ENCODE data around the gene DMD. TPM values are rescaled to one million over a fixed set of nuclear protein-coding genes. Genes with fewer than 3 reads are reported as not detected.

Gene DMD
- total and polyA plus RNA-seq, 2 of the 13 experiments (the other 11 are each of a cell fraction or from before 2014, with no cell fraction given): 17.6 to 25.9 TPM

- TF ChIP-seq GMEB2 (CRISPR knock-in tag; IDR thresholded peaks at IDR 0.05; ENCODE audit: low read depth): no peak
- TF ChIP-seq, protein P1, sequence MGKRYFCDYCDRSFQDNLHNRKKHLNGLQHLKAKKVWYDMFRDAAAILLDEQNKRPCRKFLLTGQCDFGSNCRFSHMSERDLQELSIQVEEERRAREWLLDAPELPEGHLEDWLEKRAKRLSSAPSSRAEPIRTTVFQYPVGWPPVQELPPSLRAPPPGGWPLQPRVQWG (CRISPR knock-in tag; IDR thresholded peaks at IDR 0.05; ENCODE audit: borderline replicate concordance, low read depth): no peak
Observed at GRCh38 chrX:31981546-31982062, 1229.7 kb downstream of the DMD start (continued).

- H3K4me2 ChIP-seq (ENCODE audit: low read depth, low read length): no peak overlapping the region
- no peak overlapping the region for H3K27ac ChIP-seq (ENCODE audit: extremely low read length, insufficient read depth, low read length)
- ATAC-seq (no peak), FAIRE-seq (no peak), DNase-seq (ENCODE audit: low spot score) (no peak)
- H2AFZ ChIP-seq (ENCODE audit: low read length): no peak overlapping the region
- H3K79me2 ChIP-seq (ENCODE audit: insufficient read depth, low read length): no peaks in the 10 kb centered on the region
- whole genome bisulfite sequencing (ENCODE audit: low lambda C conversion rate): 32% methylated on average over 5 of the region's 5 CpGs
- no peak overlapping the region for H3K9ac ChIP-seq (ENCODE audit: insufficient read depth, low read depth, low read length)
- ChIA-PET POLR2A (no interaction called here), CTCF (ENCODE audit: low intra/inter-chr PET ratio, low total read pairs) (no interaction called here)
- no peaks in the 10 kb centered on the region for H3K9me3 ChIP-seq (ENCODE audit: low read length)
- no peak overlapping the region for H3K4me3 ChIP-seq (replicated peaks in 1 of 3; ENCODE audit: insufficient read depth in 1 of 3, low read depth in 2 of 3, low read length in 3 of 3)
- H3K36me3 ChIP-seq (replicated peaks in 1 of 2; ENCODE audit: control insufficient read depth in 1 of 2, insufficient read depth in 2 of 2, low read length in 2 of 2): no peaks in the 10 kb centered on the region
- H4K20me1 ChIP-seq (ENCODE audit: insufficient read depth, low read length): no peaks in the 10 kb centered on the region
- BruUV-seq (replicated peaks): no TSS peak
- intact Hi-C loops (cut with micrococcal nuclease; ENCODE audit: unreplicated experiment): no loop called here
- no peaks in the 10 kb centered on the region for H3K4me1 ChIP-seq (ENCODE audit: insufficient read depth, low read length)
- no peaks in the 10 kb centered on the region for H3K27me3 ChIP-seq (ENCODE audit: control insufficient read depth in 1 of 2, insufficient read depth in 2 of 2, low read length in 2 of 2)
- in situ Hi-C loops (cut with HindIII; ENCODE audit: extremely low pct_ligation_motif_present, low pct_unique_long_range_greater_than_20kb): no loop called here
- TF ChIP-seq ZNF3 (CRISPR knock-in tag; IDR thresholded peaks at IDR 0.05): no peak
- no peak for TF ChIP-seq THAP7 (CRISPR knock-in tag; IDR thresholded peaks at IDR 0.05)
- peak; percentile 19; the same call in 1 of the 2 replicates for TF ChIP-seq ZBTB40 (IDR thresholded peaks at IDR 0.05)
- no peak for TF ChIP-seq ZBTB40 (CRISPR knock-in tag; IDR thresholded peaks at IDR 0.05)
- no peak for TF ChIP-seq ZNF790 (CRISPR knock-in tag; IDR thresholded peaks at IDR 0.05; ENCODE audit: borderline replicate concordance)
- no peak for TF ChIP-seq AHR (CRISPR knock-in tag; IDR thresholded peaks at IDR 0.05)
- TF ChIP-seq ZFP90 (CRISPR knock-in tag; IDR thresholded peaks at IDR 0.05; ENCODE audit: borderline replicate concordance): no peak
- TF ChIP-seq SALL1 (CRISPR knock-in tag; IDR thresholded peaks at IDR 0.05): no peak
Observed at GRCh38 chrX:31969714-31970113, 1241.6 kb downstream of the DMD start.

Measured in HepG2 (cell line).